Esophagus squamous epithelium (tissue), 4 donors: ENCODE results near the gene DUS1L.

Experiments used
- CTCF ChIP-seq, 6 experiments: fragments of 450-650 bp in 4 of 6; fragments of 200-600 bp in 2 of 6; sonication (generic) in 2 of 6; IDR thresholded peaks; one replicate each; pipeline ENCODE4 v1.5.1; 2016 to 2019; ENCODE audit warnings: antibody characterized with exemption in 6 of 6, mild to moderate bottlenecking in 4 of 6, moderate library complexity in 4 of 6
- POLR2A ChIP-seq, 4 donors: fragments of 450-650 bp; IDR thresholded peaks; one replicate each; pipeline ENCODE4 v1.6.1; 2017; ENCODE audit warnings: antibody characterized with exemption in 4 of 4, mild to moderate bottlenecking in 4 of 4, moderate library complexity in 3 of 4

GRCh38 chr17:82076785-82077591, 11.4 kb upstream of the DUS1L start:
- no peak for TF ChIP-seq CTCF (IDR thresholded peaks at IDR 0.05)
- no peak for TF ChIP-seq POLR2A (IDR thresholded peaks at IDR 0.05)
